ENCODE results near the gene ARMC9. TPM values are rescaled to one million over a fixed set of nuclear protein-coding genes. Genes with fewer than 3 reads are reported as not detected.

The ARMC9 gene
- total RNA-seq, 1 donor from 2014 or later, result 9.0 TPM

DNA sequence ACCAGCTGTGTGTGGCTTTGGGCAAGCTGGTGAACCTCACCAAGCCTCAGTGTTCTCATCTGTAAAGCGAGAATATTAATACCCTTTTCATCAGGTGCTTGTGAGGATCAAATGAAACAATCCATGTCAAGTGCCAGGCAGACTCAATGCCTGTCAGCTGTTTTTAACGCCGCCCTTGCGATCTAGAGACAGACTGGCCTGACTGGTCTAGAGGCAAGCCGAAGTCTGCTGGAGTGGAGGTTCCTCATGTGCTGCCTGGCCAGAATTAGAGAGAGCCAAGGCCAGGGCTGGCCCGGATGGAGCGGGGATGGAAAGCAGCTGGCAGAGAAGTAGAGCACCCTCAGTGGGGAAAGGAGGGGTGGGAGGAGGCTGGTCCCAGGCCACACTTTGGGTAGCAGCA lies 122.6 kb downstream of the ARMC9 start:
- CTCF ChIA-PET, result no interaction called here
- intact Hi-C loops (cut with micrococcal nuclease), result no loop called here
- TF ChIP-seq, protein P1, sequence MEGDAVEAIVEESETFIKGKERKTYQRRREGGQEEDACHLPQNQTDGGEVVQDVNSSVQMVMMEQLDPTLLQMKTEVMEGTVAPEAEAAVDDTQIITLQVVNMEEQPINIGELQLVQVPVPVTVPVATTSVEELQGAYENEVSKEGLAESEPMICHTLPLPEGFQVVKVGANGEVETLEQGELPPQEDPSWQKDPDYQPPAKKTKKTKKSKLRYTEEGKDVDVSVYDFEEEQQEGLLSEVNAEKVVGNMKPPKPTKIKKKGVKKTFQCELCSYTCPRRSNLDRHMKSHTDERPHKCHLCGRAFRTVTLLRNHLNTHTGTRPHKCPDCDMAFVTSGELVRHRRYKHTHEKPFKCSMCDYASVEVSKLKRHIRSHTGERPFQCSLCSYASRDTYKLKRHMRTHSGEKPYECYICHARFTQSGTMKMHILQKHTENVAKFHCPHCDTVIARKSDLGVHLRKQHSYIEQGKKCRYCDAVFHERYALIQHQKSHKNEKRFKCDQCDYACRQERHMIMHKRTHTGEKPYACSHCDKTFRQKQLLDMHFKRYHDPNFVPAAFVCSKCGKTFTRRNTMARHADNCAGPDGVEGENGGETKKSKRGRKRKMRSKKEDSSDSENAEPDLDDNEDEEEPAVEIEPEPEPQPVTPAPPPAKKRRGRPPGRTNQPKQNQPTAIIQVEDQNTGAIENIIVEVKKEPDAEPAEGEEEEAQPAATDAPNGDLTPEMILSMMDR (IDR thresholded peaks at IDR 0.05), result no peak

DNA sequence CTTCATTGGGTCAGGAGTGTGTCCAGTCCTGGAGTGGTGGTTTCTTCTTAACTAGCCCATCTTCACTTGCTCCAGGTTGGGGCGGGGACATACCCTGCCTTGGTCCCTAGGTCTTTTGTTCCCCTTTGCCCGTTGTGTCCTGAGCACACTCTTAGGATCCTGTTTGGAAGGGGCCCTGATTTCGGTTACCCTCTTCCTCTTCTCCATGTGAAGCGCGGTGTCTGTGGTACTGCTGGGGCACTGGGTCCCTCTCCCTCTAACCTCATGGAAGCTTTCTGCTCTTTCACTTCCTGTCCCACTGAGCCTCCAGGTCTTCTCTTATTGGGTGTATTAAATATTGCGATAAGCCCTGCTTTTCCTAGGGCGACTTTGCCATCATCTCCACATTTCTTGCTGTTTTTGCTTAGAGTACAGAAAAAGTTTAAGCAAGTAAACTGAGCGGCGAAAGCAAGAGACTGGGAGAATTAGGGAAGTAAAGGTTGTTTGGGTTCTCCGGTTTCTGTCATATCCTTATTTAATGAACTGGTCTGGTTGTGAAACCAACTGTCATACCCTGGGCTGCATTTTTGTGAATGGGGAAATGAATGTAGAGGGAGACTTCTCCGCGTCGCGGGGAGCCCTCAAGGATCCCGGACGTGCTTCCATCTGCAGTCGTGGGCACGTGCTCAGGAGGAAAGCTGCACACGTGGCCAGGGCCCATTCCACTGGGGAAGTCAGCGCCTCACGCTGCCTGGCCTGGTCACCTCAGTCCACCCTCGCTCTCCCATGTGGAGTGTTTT lies 123.3 kb downstream of the ARMC9 start:
- H3K27ac Mint-ChIP-seq, result peak overlapping the region; percentile 1

More for the DNA sequence above, 122.6 kb downstream of the ARMC9 start:
- peaks cover 9% of the 10 kb centered on the region for H3K36me3 Mint-ChIP-seq (ENCODE audit: low read depth)
- peak overlapping the region; percentile 38 for H3K4me3 Mint-ChIP-seq
- peak overlapping the region; percentile 56 for H3K27ac Mint-ChIP-seq
- DNase-seq (no peak), ATAC-seq (ENCODE audit: low read depth) (no peak)
- H3K27me3 Mint-ChIP-seq, result no peaks in the 10 kb centered on the region
- POLR2A ChIA-PET, result interaction anchor here (0.8 kb wide), 1 partner anchor 73 kb away, joined by 3 read pairs; no protein-coding TSS in a partner anchor
- peaks cover 12% of the 10 kb centered on the region for H3K9me3 Mint-ChIP-seq
- H3K4me1 Mint-ChIP-seq, result peaks cover 38% of the 10 kb centered on the region

DNA sequence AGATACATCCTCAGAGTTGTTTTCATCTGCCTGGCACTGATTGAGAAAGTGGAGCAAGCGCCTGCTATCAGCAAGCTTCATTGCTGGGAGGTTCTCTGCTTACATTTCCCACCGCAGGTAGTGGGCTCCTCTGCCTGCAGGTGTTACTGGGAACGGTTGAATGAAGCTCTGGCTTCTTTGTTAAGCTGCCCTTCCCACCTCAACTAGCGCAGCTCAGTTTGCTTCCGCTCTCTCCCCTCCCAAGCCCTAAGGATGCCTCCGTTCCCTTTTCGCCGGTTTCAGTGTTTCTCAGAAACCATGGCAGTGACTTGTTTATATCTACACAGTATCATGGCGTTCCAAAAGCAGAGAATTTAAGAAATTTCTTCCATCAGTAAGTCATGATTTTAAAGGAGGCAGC lies 124.9 kb downstream of the ARMC9 start:
- TF ChIP-seq, protein P1 (IDR thresholded peaks at IDR 0.05), result no peak
- Mint-ChIP-seq H3K9me3 (peaks cover 3% of the 10 kb centered on the region), H3K27ac (no peak overlapping the region), H3K4me3 (no peak overlapping the region), H3K36me3 (ENCODE audit: low read depth) (peaks cover 2% of the 10 kb centered on the region), H3K27me3 (no peaks in the 10 kb centered on the region), H3K4me1 (peaks cover 24% of the 10 kb centered on the region)
- DNase-seq, result no peak
- ATAC-seq (ENCODE audit: low read depth), result no peak
- ChIA-PET CTCF (interaction anchor here (0.9 kb wide), 1 partner anchor 26 kb away, joined by 3 read pairs; no protein-coding TSS in a partner anchor), POLR2A (interaction anchor here (0.7 kb wide), 2 partner anchors 240 to 290 kb away, joined by 5 to 7 read pairs; no protein-coding TSS in a partner anchor)
- intact Hi-C loops (cut with micrococcal nuclease), result no loop called here

More for the DNA sequence above, 123.3 kb downstream of the ARMC9 start:
- Mint-ChIP-seq H3K4me3 (peak overlapping the region; percentile 64), H3K27me3 (no peaks in the 10 kb centered on the region), H3K9me3 (peaks cover 12% of the 10 kb centered on the region), H3K4me1 (peaks cover 31% of the 10 kb centered on the region), H3K36me3 (ENCODE audit: low read depth) (peaks cover 9% of the 10 kb centered on the region)
- ATAC-seq (ENCODE audit: low read depth) (peak; percentile 85), DNase-seq (no peak)
- CTCF ChIA-PET, result no interaction called here
- intact Hi-C loops (cut with micrococcal nuclease), result no loop called here
- TF ChIP-seq, protein P1 (IDR thresholded peaks at IDR 0.05), result no peak
- POLR2A ChIA-PET, result no interaction called here

DNA sequence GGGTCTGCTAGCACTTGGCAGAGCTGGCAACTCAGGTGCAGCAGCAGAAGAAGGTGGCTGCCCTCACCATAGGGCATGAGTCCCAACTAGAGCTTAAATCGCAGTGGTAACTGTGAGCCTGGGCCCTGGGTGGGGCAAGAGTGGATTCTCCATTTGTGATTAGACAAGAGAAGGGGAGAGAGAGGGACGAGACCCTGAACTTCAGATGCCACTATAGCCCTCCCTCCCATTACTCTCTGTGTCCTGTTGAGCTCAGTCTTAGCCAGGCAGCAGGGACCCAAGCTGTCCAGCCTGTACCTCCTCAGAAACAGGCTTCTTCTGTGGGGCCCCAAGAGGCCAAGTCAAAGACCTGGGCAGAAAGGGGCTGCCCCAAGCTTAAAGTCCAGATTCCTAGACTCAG lies 127.4 kb downstream of the ARMC9 start:
- ChIA-PET CTCF (no interaction called here), POLR2A (interaction anchor here (0.8 kb wide), 1 partner anchor 19 kb away, joined by 3 read pairs; no protein-coding TSS in a partner anchor)
- H3K36me3 Mint-ChIP-seq (ENCODE audit: low read depth), result no peaks in the 10 kb centered on the region
- H3K9me3 Mint-ChIP-seq, result no peaks in the 10 kb centered on the region
- TF ChIP-seq, protein P1 (IDR thresholded peaks at IDR 0.05), result no peak
- intact Hi-C loops (cut with micrococcal nuclease), result no loop called here
- ATAC-seq (ENCODE audit: low read depth) (no peak), DNase-seq (no peak)
- H3K27me3 Mint-ChIP-seq, result no peaks in the 10 kb centered on the region
- no peak overlapping the region for H3K4me3 Mint-ChIP-seq
- peaks cover 23% of the 10 kb centered on the region for H3K4me1 Mint-ChIP-seq
- no peak overlapping the region for H3K27ac Mint-ChIP-seq

DNA sequence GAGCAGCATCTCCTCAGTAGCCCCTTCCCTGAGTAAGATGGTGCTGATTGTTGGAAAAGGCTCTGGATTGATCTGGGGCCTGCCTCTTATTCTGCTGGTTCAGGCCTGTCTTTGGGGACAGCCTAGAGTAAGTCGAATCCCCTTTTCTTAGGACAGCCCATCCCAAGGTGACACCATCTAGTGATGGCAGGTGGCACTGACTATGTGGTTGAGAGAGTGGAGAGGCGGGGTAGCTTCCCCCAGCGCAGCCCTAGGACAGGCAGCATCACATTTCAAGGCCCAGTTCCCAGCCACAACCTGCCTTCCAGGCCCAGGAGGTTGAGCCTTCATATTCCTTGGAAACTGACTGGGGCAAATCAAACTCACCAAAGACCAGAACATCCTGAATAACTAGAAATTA lies 128.0 kb downstream of the ARMC9 start:
- Mint-ChIP-seq H3K27ac (no peak overlapping the region), H3K4me3 (no peak overlapping the region), H3K36me3 (ENCODE audit: low read depth) (no peaks in the 10 kb centered on the region), H3K4me1 (peaks cover 19% of the 10 kb centered on the region), H3K27me3 (no peaks in the 10 kb centered on the region), H3K9me3 (no peaks in the 10 kb centered on the region)
- CTCF ChIA-PET, result no interaction called here
- TF ChIP-seq, protein P1 (IDR thresholded peaks at IDR 0.05), result no peak
- POLR2A ChIA-PET, result interaction anchor here (0.8 kb wide), 1 partner anchor 20 kb away, joined by 3 read pairs; no protein-coding TSS in a partner anchor
- ATAC-seq (ENCODE audit: low read depth) (no peak), DNase-seq (no peak)
- intact Hi-C loops (cut with micrococcal nuclease), result no loop called here
